ENCODE results near the gene RUFY1.
"Not testable (repeated sequence)": the region's sequence is repeated elsewhere in the genome, so short reads cannot be mapped to it uniquely, and the experiment has no call there.

The RUFY1 gene

GRCh38 chr5:179550511-179551342 is at the start of gene RUFY1:
RUFY1 (plus strand) TSS chr5:179550554; CDS start chr5:179550570, 16 bp downstream.
- peak; percentile 49 for DNase-seq

GRCh38 chr5:179501997-179502396 is 48.4 kb upstream of the RUFY1 start:
- not testable (repeated sequence) for DNase-seq

- not testable (repeated sequence) for DNase-seq
Observed at GRCh38 chr5:179502420-179502819, 47.9 kb upstream of the RUFY1 start.

GRCh38 chr5:179504191-179504590 is 46.2 kb upstream of the RUFY1 start:
- no peak for DNase-seq

- no peak for DNase-seq
Observed at GRCh38 chr5:179504600-179505396, 45.6 kb upstream of the RUFY1 start.

- no peak for DNase-seq
Observed at GRCh38 chr5:179505636-179506261, 44.6 kb upstream of the RUFY1 start.

- peak; percentile 81 for DNase-seq
Observed at GRCh38 chr5:179509239-179509638, 41.1 kb upstream of the RUFY1 start.

- no peak for DNase-seq
Observed at GRCh38 chr5:179509845-179510244, 40.5 kb upstream of the RUFY1 start.

GRCh38 chr5:179512452-179513000 is 37.8 kb upstream of the RUFY1 start:
- DNase-seq: no peak

GRCh38 chr5:179515501-179515900 is 34.9 kb upstream of the RUFY1 start:
- DNase-seq: not testable (repeated sequence)

- DNase-seq: no peak
Observed at GRCh38 chr5:179516221-179516620, 34.1 kb upstream of the RUFY1 start.

GRCh38 chr5:179517746-179518145 is 32.6 kb upstream of the RUFY1 start:
- DNase-seq: not testable (repeated sequence)

GRCh38 chr5:179518369-179518768 is 32.0 kb upstream of the RUFY1 start:
- not testable (repeated sequence) for DNase-seq

GRCh38 chr5:179519416-179520070 is 30.8 kb upstream of the RUFY1 start:
- peak; percentile 11 for DNase-seq

- not testable (repeated sequence) for DNase-seq
Observed at GRCh38 chr5:179522107-179522506, 28.2 kb upstream of the RUFY1 start.

- no peak for DNase-seq
Observed at GRCh38 chr5:179526978-179527377, 23.4 kb upstream of the RUFY1 start.

- DNase-seq: no peak
Observed at GRCh38 chr5:179530069-179530998, 20.0 kb upstream of the RUFY1 start.

- no peak for DNase-seq
Observed at GRCh38 chr5:179533024-179533423, 17.3 kb upstream of the RUFY1 start.

- no peak for DNase-seq
Observed at GRCh38 chr5:179533907-179534306, 16.4 kb upstream of the RUFY1 start.

GRCh38 chr5:179534431-179534830 is 15.9 kb upstream of the RUFY1 start:
- no peak for DNase-seq

GRCh38 chr5:179536676-179537075 is 13.7 kb upstream of the RUFY1 start:
- no peak for DNase-seq

All from MV-4-11 (cell line).